Suprapubic skin (tissue), 4 donors: Measurements from ENCODE around the gene CALR. TPM values are rescaled to one million over a fixed set of nuclear protein-coding genes. Genes with fewer than 3 reads are reported as not detected.
"Not testable (repeated sequence)": the region's sequence is repeated elsewhere in the genome, so short reads cannot be mapped to it uniquely, and the experiment has no call there.

Source experiments
- DNase-seq, 2 donors: peaks; one replicate each; pipeline ENCODE4 v3.0.0-alpha.2; 2019; ENCODE audit warnings: low spot score in 2 of 2
- H3K27ac ChIP-seq: fragments of 200-600 bp; sonication (generic); one replicate; pipeline ENCODE4 v1.5.1; 2019
- H3K27me3 ChIP-seq: fragments of 200-600 bp; sonication (generic); one replicate; pipeline ENCODE4 v1.5.1; 2019
- H3K36me3 ChIP-seq: fragments of 200-600 bp; sonication (generic); one replicate; pipeline ENCODE4 v1.5.1; 2019
- H3K4me1 ChIP-seq: fragments of 200-600 bp; sonication (generic); one replicate; pipeline ENCODE4 v1.5.1; 2019
- H3K4me3 ChIP-seq: fragments of 200-600 bp; sonication (generic); one replicate; pipeline ENCODE4 v1.5.1; 2019; ENCODE audit warnings: mild to moderate bottlenecking
- H3K9me3 ChIP-seq: fragments of 200-600 bp; sonication (generic); one replicate; pipeline ENCODE4 v1.5.1; 2019
- EP300 ChIP-seq: sonication (generic); formaldehyde crosslinking; IDR thresholded peaks from one replicate; pipeline ENCODE4 v1.6.1; 2017; ENCODE audit warnings: antibody characterized with exemption
- POLR2A ChIP-seq, 2 donors: fragments of 450-650 bp; IDR thresholded peaks; one replicate each; pipeline ENCODE4 v1.6.1; 2017; ENCODE audit warnings: antibody characterized with exemption in 2 of 2, mild to moderate bottlenecking in 2 of 2, moderate library complexity in 2 of 2
- POLR2AphosphoS5 ChIP-seq, 3 donors: sonication (generic); formaldehyde crosslinking; IDR thresholded peaks; one replicate each; pipeline ENCODE4 v1.6.1; 2017; ENCODE audit warnings: antibody characterized with exemption in 3 of 3
- whole genome bisulfite sequencing: methylation state at CpG from one replicate; pipeline ENCODE4 v1.1.5; 2018; 5-methylcytosine and 5-hydroxymethylcytosine counted together
- total RNA-seq, 4 donors: library from RNA; depleted of rRNA; stranded (reverse); fragments of >200 nt; gene quantifications; one replicate each; pipeline ENCODE4 v1.1.0, GENCODE V29; 2016
- TF ChIP-seq, protein P1 (sequence below), 2 donors: fragments of 200-600 bp in 1 of 2; fragments of 450-650 bp in 1 of 2; sonication (generic) in 1 of 2; IDR thresholded peaks; one replicate each; pipeline ENCODE4 v1.5.1; 2016 to 2019; ENCODE audit warnings: antibody characterized with exemption in 2 of 2, mild to moderate bottlenecking in 1 of 2, moderate library complexity in 1 of 2

Gene CALR
- total RNA-seq, 4 donors from 2014 or later, result 131 to 285 (median 237) TPM

DNA sequence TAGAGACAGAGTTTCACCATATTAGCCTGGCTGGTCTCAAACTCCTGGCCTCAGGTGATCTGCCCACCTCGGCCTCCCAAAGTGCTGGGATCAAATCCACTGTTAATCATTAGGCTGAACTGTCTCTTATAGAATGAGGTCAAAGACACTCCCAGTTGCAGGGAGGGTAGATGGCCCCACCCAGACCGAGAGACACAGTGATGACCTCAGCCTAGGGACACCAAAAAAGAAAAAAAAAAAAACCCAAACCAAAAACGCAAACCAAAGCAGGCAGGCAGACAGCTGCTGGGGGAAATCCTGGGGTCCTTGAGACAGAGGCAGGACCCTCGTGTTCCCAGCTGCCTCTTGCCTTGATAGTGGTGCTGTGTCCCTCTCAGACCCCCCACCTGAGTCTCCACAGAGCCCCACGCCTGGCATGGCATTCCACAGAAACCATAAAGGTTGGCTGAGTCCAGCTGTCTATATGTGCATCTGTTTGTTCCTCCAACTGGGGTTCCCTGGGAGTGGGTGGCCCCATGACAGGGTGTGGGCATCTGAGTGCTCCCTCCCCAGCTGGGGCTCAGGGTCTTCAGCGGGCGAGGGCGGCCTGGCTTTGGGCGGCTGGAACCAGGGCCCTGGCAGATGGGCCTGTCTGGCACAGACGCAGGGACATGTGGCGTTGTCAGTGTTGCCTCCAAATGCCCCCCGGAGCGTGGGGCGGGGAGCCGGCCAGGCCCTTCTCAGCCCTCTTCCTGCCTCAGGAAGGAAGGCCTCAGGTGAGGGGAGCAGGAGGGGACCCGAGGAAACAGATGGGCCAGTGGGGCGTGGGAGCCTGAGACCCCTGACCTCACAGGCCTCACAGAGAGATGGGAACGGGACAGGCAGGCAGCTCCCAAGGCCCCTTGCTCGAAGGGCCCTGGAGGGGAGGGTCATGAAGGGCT lies 36.2 kb downstream of the CALR start:
- WGBS, result 58% methylated on average over 9 of the region's 19 CpGs
- no peaks in the 10 kb centered on the region for H3K4me1 ChIP-seq
- no peak for TF ChIP-seq POLR2AphosphoS5 (IDR thresholded peaks at IDR 0.05)
- TF ChIP-seq, protein P1, sequence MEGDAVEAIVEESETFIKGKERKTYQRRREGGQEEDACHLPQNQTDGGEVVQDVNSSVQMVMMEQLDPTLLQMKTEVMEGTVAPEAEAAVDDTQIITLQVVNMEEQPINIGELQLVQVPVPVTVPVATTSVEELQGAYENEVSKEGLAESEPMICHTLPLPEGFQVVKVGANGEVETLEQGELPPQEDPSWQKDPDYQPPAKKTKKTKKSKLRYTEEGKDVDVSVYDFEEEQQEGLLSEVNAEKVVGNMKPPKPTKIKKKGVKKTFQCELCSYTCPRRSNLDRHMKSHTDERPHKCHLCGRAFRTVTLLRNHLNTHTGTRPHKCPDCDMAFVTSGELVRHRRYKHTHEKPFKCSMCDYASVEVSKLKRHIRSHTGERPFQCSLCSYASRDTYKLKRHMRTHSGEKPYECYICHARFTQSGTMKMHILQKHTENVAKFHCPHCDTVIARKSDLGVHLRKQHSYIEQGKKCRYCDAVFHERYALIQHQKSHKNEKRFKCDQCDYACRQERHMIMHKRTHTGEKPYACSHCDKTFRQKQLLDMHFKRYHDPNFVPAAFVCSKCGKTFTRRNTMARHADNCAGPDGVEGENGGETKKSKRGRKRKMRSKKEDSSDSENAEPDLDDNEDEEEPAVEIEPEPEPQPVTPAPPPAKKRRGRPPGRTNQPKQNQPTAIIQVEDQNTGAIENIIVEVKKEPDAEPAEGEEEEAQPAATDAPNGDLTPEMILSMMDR (IDR thresholded peaks at IDR 0.05), result no peak
- TF ChIP-seq EP300, result no peak
- no peak for TF ChIP-seq POLR2A (IDR thresholded peaks at IDR 0.05)
- no peak overlapping the region for H3K27ac ChIP-seq
- no peaks in the 10 kb centered on the region for H3K9me3 ChIP-seq
- no peaks in the 10 kb centered on the region for H3K36me3 ChIP-seq
- no peaks in the 10 kb centered on the region for H3K27me3 ChIP-seq
- peak in 1 of 2 donors; percentile 64 for DNase-seq
- H3K4me3 ChIP-seq, result no peak overlapping the region

DNA sequence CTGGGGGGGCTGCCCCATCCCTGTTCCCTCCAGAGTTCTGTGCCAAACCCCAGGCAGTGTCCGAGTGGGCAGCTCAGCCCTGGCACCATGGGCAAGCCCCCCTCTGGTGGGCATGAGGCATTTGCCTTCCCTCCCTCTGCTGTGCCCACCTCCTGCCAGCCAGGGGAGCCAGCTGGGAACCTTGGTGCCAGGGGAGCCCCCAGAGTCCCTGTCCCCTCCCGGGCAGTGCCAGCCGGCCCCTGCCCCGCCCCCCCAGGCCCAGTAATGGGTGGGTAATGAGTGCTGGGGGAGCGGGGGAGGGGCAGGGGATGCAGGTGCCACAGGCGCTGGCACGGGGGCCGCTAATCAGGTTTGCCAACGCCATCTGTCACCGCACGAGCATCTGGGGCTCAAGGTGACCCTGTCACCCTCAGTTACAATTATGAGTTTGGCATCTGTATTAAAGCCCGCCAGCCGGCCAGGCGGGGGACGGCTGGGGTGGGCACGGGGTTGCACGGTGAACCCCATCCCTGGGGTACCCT lies 36.9 kb downstream of the CALR start:
- no peak for DNase-seq
- H3K4me3 ChIP-seq, result no peak overlapping the region

GRCh38 chr19:12976109-12976508 lies 37.7 kb downstream of the CALR start:
- not testable (repeated sequence) for H3K27ac ChIP-seq
- whole genome bisulfite sequencing, result 68% methylated on average over 6 of the region's 7 CpGs

More for the DNA sequence above, 36.9 kb downstream of the CALR start:
- H3K27me3 ChIP-seq, result no peaks in the 10 kb centered on the region
- 92% methylated on average over 2 of the region's 17 CpGs for WGBS
- H3K4me1 ChIP-seq, result no peaks in the 10 kb centered on the region
- no peaks in the 10 kb centered on the region for H3K9me3 ChIP-seq
- H3K36me3 ChIP-seq, result no peaks in the 10 kb centered on the region
- TF ChIP-seq POLR2AphosphoS5 (IDR thresholded peaks at IDR 0.05), result no peak
- no peak for TF ChIP-seq EP300
- no peak for TF ChIP-seq POLR2A (IDR thresholded peaks at IDR 0.05)
- TF ChIP-seq, protein P1 (IDR thresholded peaks at IDR 0.05), result no peak
- H3K27ac ChIP-seq, result no peak overlapping the region

DNA sequence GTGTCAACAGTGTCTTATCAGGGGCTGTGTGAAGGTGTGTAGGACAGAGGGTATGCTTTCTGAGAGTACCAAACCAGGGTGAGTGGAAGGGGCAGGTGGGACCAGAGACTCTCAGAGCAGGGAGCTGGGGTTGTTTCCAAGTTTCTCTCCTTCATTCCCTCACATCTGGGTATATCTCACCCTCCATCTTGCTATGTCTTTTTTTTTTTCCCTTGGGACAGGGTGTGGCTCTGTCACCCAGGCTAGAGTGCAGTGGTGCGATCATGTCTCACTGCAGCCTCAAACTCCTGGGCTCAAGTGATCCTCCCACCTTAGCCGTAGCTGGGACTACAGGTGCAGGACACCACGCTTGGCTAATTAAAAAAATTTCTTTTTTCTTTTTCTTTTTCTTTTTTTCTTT lies 41.6 kb downstream of the CALR start:
- Histone ChIP-seq H3K27ac (no peak overlapping the region), H3K27me3 (no peaks in the 10 kb centered on the region), H3K9me3 (no peaks in the 10 kb centered on the region), H3K4me3 (no peak overlapping the region), H3K36me3 (no peaks in the 10 kb centered on the region), H3K4me1 (peaks cover 14% of the 10 kb centered on the region)
- no peak for DNase-seq
- 80% methylated on average over 3 of the region's 3 CpGs for WGBS
- TF ChIP-seq POLR2A (IDR thresholded peaks at IDR 0.05), result no peak
- TF ChIP-seq, protein P1 (IDR thresholded peaks at IDR 0.05), result no peak

More at GRCh38 chr19:12976109-12976508, 37.7 kb downstream of the CALR start:
- not testable (repeated sequence) for H3K4me3 ChIP-seq, H3K4me1 ChIP-seq, H3K36me3 ChIP-seq, DNase-seq, H3K9me3 ChIP-seq, H3K27me3 ChIP-seq

DNA sequence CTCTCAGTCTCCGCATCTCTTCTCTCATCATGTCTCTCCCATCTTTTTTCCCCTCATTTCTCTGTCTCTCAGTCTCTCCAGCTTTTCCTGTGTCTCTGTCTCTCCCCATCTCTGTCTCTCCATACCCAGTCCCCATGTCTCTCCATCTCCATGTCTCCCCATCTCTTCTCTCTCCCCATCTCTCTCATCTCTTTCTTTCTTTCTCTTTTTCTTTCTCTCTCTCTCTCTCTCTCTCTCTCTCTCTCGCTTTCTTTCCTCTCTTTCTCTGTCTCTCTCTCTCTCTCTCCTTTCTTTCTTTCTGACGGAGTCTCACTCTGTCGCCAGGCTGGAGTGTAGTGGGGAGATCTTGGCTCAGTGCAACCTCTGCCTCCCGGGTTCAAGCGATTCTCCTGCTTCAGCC lies 44.2 kb downstream of the CALR start:
- 92% methylated on average over 6 of the region's 6 CpGs for WGBS
- no peak for DNase-seq
- no peak overlapping the region for H3K4me3 ChIP-seq
- H3K27ac ChIP-seq, result no peak overlapping the region
- no peaks in the 10 kb centered on the region for H3K36me3 ChIP-seq
- peaks cover 24% of the 10 kb centered on the region for H3K4me1 ChIP-seq
- no peaks in the 10 kb centered on the region for H3K9me3 ChIP-seq
- H3K27me3 ChIP-seq, result no peaks in the 10 kb centered on the region
- TF ChIP-seq POLR2A (IDR thresholded peaks at IDR 0.05) (no peak), POLR2AphosphoS5 (IDR thresholded peaks at IDR 0.05) (no peak), EP300 (no peak)
- TF ChIP-seq, protein P1 (IDR thresholded peaks at IDR 0.05), result no peak
